HG03064 (cell line): ENCODE data around the gene CFAP299.

Source experiments
- ATAC-seq: cut with Tn5 transposase; IDR thresholded peaks from one replicate; pipeline ENCODE4 v1.9.1; 2021; ENCODE audit warnings: low read depth; ENCODE audit not compliant: unreplicated experiment

Gene CFAP299

DNA sequence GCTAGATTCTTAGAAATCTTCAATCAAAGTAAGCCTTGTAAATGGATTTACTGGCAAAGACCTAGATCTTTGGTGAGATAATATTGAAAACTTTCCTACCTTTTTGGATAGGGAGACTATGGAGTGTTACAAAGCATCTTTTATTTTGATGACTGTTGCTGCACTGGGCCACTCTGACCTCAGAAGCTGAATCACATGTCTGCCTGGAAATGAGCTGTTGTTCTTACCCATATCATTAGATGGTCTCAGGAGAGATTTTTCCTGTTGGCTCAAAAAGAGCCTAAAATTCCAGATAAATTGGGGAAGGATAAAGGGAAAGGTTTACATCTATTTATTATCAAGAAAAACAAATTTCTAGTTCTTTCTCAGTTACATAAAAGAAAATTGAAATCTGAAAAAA, 567.5 kb downstream of the CFAP299 start:
- ATAC-seq, result no peak

DNA sequence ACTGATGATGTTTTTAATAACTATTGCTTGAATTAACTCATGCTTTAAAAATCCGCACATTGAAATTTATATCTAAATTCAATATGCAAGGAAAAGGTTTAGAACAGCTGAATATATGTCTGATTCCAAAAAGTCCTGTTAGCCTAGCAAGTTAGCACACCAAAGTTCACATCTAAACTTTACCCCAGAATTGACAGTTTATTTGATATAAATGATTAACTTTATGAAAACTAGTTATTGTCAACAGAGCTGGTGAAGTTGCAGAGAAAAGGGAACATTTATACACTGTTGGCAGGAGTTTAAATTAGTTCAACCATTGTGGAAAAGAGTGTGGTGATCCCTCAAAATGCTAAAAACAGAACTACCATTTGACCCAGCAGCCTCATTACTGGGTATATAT, 574.4 kb downstream of the CFAP299 start:
- ATAC-seq, result no peak

DNA sequence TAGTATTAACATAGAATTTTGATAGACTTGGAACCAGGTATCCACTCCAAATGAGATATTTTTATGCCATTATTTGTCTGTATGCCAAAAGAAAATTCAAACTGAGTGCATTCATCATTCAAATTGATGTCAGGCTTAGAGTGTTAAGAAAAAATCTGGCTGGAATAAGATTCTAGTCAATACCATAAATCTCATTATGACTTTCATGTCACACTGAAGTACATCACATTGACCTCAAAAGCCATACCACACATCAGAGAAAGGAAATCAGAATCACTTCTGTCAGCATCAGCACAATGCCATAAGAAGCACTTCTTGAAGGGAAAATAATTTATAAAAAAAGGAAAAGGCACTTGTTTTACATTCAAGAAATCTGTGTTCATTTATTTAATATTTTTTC, 575.9 kb downstream of the CFAP299 start:
- no peak for ATAC-seq

DNA sequence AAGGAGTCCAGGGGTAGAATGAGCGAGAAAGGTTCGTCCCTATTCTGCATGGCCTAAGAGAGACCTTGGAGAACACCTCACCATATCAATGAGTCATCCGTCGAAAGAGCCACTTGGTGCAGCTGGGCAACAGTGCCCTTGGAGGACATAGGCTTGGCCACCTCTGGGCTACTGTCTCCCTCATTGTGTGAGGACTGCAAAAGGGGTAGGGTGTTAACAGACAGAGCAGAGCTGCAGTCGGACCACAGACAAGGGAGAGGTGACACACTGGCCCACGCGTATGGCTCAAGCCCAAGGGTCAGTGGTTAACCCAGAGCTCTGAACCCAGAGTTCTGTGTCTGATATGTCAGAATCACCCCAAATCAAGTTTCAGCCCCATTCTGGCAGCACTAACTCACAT, 576.8 kb downstream of the CFAP299 start:
- no peak for ATAC-seq

DNA sequence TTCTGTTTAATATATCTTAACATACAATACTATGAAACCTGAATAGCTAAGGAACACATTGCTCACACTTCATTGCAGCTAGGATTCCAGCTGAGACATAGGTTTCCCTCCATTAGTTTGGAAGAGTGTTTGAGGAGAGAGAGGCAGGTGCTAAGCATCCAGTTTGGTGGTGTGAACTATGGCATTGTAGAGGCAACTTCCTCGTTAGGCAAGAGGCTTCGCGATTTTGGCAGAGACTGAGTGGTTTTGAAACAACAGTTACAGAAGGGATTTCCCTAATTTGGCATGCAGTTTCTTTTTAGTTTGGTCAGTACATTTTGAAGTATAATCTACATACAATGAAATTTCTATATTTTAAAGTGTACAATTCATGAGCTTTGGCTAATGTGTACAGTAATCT, 577.9 kb downstream of the CFAP299 start:
- peak; percentile 80 for ATAC-seq

DNA sequence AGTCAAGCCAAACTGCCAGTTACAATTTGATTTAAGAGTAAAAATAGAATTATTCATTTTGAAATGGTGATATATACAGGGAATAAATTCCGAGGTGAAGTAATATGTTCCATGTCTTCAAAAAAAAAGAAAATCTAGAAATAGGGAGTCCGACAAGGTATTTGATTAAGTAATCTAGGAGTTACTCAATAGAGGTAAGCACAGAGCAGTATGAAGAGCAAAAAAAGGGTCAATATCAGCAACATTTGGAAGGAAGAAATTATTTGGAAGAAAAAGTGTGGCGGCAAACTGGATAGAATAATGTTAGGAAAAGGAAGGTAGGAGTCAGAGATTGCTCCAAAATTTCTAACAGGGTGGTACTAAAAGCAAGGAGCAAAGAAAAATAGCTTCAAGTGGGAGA, 581.2 kb downstream of the CFAP299 start:
- no peak for ATAC-seq

DNA sequence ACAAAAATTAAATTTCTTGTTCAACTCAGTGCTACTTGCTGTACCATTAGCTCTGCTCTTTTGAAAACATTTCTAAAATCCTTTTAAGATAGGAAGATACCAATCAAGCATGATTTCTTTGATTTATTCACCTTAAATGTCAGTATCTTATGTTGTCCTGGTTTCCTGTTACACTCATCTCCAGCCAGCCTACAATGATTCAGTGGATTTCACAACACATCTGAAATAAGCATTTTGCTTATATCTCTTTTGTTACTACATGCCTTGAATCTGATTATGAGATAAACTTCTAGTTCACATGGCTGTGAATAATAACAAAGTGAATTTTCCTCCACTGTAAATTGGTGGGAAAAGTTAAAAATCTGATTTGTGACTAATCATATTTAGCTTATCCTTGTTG, 582.5 kb downstream of the CFAP299 start:
- no peak for ATAC-seq

DNA sequence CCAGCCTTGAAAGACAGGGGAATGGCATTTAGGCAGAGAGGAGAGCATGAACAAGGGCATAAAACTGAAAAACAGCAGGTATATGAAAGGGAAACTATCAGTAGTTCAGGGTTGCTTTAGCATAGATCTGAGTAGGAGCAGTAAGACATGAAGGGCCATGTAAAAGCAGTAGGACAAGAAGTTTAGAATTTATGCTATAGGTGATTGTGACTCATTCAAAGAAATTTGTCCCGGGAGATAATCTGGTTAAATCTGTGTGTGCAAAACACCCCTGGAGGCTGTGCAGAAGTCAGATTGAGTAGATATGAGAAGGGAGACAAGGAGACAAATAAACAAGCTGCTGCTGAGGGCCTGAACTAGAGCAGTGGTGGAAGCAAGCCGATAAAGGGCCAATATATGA, 585.9 kb downstream of the CFAP299 start:
- ATAC-seq, result no peak

DNA sequence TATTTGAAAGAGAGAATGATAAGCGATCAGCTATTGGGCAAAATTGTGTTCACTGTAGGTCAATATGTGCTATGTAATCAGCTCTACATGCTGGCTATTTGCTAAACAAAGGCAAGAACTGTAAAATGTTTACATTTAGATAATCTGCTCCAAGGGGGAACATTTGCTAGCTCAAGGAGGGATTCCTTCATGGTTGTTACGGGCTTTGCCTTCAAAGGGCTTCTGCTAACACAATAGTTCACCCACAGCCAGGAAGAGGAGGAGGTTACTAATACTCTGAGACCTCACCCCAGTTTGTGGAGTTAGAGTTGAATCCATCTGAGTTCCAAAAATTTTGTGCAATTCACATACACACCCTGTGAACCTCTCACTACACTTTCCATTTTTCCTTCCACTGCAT, 587.4 kb downstream of the CFAP299 start:
- no peak for ATAC-seq

DNA sequence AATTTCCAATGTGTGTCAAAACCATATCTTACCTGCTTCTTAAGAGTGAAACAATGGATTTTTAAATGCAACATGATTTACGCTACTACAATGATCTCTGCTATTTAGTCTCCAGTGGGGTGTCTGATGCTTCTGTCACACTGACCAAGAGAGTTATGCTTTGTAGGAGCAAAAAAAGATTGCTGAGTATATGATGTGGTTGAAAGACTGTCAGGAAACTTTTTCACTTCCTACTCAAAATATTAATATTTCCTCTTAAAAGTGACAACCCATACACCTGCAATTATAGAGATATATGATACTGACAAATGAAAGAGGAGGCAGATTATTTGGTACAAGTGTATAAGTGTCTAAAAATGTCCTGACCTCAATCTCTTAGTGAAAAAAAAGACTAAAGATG, 589.8 kb downstream of the CFAP299 start:
- ATAC-seq, result no peak

DNA sequence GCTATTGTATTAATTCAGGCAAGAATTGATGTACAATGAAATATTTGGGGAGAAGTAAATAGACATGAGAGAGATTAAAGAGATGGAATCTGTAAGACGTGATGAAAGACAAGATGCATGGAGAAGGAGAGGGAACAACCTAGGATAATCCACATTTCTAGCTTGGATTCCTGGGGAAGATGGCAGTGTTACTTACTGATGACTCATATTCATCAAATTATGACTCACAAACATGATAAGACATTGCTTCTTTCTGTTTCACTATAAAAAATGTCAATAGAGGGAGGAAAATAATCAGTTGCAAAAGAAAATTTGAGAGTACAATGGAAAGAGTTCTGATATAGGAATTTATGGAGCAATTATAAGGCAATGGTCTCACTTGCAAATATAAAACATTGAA, 590.9 kb downstream of the CFAP299 start:
- ATAC-seq, result no peak

DNA sequence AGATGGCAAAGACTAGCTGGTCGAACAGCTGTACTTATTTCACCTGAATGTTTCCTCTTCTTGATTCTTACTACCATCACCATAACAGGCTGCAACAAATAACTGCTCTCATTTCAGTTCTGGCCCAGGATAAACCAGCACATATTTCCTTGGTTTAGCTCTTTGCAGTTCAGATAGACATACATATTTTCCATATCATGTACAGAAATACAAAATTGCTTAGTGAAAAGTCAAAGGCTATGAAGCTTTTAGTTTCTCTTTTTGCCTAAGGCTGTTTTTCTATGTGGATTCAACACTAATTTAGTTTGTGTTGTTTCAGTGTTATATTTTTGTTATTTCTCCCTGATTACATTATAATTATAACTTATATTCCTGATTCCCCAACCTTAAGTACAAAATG, 591.4 kb downstream of the CFAP299 start:
- ATAC-seq, result no peak

DNA sequence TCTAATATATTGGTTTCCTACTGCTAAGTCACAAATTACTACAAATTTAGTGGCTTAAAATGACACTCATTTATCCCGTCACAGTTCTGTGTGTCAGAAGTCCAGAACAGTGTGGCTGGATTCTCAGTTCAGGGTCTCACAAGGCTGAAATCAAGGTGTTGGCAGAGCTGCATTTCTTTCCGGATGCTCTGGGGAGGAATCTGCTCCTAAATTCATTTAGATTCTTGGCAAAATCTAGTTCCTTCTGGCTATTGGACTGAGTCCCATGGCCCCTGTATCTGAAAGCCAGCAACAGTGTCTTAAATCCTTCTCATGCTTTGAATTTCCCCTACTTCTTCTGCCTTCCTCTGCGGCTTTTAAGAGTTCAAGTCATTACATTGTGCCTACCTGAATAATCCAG, 591.9 kb downstream of the CFAP299 start:
- no peak for ATAC-seq

DNA sequence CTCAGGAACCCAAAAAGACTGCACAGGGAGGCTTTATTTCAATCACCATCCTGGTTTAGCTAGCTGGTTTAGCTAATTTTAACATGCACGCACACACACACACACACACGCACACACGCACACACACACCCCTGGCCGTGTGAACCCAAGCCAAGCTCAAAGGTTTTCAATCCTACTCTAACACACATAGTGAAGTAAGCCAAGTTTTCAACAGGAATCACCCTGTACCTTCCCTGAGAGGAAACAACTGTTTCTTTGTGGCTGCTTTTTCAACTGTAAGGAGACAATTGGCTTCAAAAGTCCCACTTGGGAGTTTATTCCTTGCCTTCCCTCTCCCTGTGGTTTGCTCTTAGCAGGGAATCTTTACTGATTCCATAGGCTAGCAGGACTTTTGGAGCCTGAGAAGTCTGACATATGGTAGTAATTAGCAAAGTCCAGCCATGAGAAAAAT, 596.1 kb downstream of the CFAP299 start:
- ATAC-seq, result no peak

DNA sequence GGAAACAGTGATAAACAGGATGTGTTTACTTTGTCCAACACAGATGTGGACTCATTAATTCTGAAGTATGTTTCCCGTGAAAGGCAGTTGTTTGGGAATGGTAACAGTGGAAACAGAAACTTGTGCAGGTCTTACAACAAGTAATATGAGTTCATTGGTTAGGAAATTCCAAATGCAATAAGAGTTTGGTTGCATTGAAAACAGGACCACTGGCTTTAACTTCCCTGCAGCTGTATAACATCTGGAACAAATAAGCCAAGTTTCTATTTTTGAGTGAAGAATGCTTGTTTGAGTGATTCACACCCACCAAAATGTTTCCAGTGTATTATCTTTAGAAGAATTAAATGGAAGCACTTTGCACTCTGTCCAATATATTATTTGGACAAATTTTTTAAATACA, 612.6 kb downstream of the CFAP299 start:
- ATAC-seq, result no peak

DNA sequence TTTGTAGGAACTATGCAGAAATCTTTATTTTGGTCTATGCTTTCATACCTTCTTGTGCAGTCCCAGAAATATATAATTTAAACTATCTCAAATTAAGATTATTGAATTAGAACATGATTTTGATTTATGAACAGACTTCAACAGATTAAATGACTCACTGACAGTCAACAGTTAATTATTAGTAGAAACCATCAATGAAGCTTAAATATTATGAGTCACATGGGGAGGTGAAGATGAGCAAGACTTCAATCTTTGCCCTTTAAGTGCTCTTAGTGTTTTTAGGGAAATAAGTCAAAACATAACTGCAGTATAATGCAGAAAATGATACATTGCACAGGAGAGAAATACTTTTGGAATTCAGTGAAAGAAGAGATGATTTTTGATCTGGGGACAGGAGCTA, 613.5 kb downstream of the CFAP299 start:
- ATAC-seq, result no peak

DNA sequence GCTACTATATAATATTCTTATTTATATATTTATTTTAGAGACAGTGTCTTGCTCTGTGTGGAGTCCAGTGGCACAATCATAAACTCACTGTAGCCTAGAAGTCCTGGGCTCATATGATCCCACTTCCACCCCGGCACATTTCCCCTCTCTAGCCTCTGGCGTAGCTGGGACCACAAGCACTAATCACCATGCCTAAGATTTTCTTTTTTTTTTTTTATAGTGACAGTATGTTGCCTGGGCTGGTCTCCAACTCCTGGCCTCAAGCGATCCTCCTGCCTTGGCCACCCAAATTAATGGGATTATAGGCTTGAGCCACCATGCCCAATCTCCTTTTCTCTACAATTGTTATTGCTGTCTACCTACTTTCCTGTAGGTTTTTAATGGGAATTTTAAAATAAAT, 620.9 kb downstream of the CFAP299 start:
- no peak for ATAC-seq

DNA sequence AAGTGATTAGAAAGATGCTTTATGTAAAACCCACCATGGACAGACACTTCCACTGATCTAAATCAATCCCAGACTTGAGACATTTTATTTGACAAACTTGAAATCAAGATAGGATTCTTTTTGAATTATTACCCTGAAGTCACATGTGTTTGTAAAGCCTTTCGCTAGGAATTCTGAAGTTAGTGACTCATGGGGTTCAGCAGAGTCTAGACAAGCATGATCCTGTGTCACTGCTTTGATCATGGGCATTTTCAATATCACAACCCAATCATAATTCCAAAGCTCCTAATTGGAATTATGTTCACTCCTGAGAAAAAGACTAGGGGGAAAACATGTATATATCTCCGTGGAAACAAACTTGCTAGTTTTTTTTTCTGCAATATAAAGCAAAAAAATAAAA, 627.5 kb downstream of the CFAP299 start:
- no peak for ATAC-seq

DNA sequence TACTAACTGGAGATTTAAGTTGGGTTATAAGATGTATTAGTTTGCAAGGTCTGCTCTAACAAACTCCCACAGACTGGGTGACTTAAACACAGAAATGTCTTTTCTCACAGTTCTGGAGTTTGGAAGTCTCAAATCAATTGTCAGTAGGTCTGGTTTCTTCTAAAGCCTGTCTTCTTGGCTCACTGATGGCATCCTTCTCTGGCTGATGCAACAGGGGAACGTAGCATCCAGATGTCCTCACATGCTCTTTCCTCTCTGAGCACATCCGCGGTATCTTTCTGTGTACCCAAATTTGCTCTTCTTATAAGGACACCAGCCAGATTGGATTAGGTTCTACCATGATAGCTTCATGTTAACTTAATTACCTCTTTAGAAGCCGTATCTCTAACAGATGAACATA, 631.8 kb downstream of the CFAP299 start:
- ATAC-seq, result no peak

DNA sequence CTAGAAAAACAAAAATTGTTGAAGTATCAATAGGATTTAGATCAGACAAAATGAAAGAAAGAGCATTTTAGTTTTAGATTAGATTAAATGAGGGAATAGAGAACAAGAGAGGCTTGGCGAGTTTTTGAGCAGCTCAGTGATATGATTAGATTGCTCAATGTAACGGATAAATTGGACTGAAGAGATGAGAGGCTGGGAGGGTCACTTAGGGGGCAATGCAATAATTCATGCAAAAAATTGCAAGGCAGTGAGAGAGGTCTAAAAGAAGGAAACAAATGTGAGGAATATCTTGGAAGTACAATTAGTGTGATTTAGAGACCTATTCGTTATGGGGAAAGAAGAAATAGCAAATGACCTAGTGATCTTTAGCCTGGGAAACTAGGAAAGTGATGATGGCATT, 644.7 kb downstream of the CFAP299 start:
- ATAC-seq, result no peak

DNA sequence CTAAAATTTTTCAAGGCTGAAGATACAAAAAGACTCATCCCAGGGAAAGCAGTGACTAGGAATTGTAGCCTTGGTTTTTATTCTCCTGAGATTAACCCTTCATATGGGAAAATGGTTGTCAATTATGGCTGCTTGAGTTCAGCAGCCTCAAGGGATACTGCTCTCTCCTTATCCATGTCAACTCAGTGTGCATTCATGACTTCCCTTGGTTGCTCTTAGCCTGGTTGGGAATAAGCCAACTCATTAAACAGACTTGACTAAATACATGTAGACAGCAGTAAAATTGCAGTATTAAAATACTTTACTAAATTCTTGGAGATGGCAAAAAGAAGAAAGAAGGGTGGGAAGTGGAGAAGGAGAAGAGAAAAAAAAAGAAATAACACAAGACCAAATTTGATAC, 650.5 kb downstream of the CFAP299 start:
- no peak for ATAC-seq

DNA sequence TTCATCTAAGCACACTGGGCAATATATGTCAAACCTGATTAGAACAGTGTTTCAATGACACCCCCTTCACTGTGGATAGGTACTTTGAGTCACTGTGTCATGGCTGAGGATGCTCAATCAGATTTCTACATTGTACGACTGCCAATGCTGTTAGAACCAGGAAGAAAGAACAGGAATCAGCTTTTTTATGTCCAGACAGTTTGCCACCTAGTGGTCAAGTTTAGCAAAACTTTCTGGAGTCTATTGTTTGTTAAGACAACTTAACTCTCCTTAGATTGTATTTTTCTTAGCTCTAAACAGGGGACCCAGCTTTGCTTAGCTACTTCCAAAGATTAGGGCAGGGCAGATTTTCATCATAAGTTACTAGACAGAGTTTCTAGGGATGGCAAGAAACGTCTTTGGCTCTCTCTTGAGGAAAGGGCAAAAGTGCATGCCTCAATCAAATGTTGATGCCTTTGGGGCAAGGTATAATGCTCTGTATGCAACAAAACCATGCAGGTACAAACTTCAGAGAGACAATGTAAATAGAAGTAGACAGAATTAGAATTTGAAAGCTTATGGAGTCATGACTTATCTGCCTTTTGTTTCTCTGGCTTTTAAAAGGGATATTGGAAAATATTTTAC, 654.5 kb downstream of the CFAP299 start:
- no peak for ATAC-seq

DNA sequence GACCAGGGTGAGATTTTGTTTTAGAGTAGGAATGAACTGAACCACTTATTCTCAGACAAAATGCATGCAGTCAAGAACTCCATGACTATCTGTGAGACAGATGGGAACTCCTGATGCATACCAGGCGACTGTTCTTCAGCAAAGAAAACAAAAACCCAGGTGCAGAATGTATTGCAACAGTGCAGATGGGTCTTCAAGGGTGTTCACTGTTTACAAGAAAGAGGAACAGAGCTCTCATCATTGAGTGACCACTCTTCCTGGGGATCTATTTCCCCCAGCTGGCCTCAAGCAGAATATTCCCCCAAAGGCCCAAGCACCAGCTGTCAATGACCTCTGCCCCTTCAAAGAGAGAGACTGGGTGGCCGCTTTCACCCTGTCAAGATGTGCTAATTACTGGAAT, 655.3 kb downstream of the CFAP299 start:
- no peak for ATAC-seq
